ENCODE measurements around the gene SEPHS1.
"Not testable (repeated sequence)": the region's sequence is repeated elsewhere in the genome, so short reads cannot be mapped to it uniquely, and the experiment has no call there.

The SEPHS1 gene

DNA sequence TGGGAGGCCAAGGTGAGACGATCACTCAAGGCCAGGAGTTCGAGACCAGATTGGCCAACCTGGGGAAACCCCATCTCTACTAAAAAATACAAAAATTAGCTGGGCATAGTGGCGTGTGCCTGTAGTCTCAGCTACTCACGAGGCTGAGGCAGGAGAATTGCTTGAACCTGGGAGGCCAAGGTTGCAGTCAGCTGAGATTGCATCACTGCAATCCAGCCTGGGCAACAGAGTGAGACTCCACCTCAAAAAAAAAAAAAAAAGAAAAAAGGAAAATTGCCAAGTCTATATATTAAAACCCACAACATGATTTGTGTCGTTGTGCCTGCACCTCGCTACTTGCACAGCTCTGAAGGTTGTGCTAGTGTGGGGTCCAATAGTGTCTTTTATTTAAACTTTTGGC lies 65.7 kb downstream of the SEPHS1 start:
- DNase-seq (ENCODE audit: low read depth) = not testable (repeated sequence)

DNA sequence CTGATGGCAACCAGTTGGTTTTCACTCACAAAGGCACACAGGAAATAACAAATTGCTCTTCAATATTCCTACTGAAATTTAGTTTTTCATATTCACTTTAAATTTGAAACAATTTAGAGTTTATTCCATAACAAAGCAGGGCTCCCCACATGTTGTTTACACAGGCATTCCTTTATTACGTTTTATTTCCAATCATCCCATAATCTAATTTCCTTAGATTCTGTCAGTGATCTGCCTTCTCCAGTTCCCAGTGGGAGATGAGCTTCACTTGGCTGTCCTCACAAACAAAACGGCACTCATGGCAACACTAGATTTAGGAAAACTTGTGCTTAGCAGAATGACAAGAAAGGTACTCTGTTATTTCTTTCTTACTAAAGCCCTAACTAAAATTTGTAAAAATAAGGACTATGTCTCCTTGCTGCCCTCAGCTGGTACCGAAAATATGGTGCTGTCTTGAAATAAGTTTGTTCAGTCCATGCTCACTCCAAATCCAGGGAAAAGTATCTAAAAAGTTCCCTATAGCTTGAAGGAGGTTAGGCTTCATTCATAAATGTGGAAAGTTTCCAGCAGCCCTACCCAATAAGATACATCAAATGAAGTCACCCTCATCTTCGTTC lies 71.2 kb downstream of the SEPHS1 start:
- no peak for DNase-seq (ENCODE audit: low read depth)

GRCh38 chr10:13276146-13276545 lies 71.9 kb downstream of the SEPHS1 start:
- DNase-seq (ENCODE audit: low read depth) = not testable (repeated sequence)

- DNase-seq (ENCODE audit: low read depth) = no peak
Measured at GRCh38 chr10:13272164-13272571, 75.9 kb downstream of the SEPHS1 start.

DNA sequence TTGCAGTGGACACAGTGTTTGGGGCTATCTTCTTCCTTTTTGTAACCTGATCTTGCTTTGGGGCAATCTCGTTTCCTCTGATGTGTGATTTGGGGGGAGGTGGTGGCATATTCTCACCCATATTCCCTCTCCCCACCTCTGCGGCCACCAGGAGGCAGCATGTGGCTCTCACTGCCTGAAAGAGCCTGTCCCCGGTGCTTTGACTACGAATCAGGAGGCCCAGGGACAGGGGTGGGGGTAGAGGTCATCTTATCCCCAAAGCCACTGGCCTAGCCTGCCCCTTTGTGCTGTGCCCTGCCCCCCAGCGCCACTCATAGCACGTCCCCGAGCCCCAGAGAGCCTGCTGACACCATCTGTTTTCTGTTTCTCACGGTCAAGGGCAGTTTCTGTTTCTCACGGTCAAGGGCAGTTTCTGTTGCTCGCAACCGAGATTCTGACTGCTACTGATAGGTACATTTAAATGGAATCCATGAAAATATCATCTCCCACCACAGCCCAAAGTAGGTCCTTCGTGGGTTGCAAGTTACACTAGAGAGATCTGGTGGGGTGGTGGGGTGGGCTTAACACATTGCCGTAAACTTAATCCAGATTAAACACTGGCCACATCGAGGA lies 76.4 kb downstream of the SEPHS1 start:
- peak; percentile 19 for DNase-seq (ENCODE audit: low read depth)

DNA sequence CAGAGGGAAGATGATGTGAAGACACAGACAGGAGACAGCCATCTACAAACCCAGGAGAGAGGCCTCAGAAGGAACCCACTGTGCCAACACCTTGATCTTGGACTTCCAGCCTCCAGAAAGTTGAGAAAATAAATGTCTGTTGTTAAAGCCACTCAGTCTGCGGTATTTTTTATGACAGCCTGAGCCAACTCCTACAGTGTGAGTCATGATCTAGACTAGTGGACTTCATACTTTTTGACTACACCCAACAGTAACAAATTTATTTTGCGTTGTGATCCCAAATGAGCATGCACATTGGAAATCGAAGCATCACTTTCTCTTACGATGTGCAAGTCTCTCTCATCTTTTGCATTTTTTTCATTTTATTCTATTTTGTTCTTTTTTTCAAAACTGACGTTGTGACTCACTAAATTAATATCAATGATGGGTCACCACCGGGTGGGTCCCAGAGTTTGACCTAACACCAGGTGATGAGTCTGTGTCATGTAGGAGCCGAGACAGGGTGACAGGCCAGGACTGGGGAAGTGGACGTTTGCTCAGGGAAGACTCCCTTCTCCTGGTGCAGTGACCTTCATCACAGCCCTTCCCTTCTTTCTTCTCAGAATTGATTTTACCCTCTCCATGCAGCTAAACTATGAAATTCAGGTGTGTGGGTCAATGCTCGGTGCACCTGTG lies 77.1 kb downstream of the SEPHS1 start:
- DNase-seq (ENCODE audit: low read depth) = no peak

DNA sequence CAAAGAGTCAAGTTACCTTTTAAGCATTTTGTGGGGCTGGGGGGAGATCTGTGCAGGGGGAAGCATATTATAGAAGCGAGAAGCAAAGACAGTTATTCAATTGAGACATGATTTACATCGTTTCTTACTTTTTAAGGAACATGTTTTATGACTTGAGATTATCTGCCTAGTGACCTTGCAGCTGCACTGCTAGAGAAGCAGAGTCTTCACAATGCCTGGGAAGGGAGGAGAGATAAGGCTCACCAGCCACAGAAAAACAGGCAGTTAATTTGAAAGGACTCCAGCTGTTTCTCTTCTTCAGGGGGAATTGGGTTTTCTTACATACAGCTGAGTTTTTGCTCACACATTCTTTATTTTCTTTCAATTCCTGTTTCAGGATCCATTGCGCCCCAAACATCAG lies 79.3 kb downstream of the SEPHS1 start:
- DNase-seq (ENCODE audit: low read depth) = no peak

- no peak for DNase-seq (ENCODE audit: low read depth)
Measured at GRCh38 chr10:13268310-13268709, 79.8 kb downstream of the SEPHS1 start.

Measured in stimulated activated CD8-positive, alpha-beta memory T cell treated with anti-CD3 and anti-CD28 coated beads, Interleukin-4, amount 100 ng/mL, for 24 hours (primary cell).